ENCODE data around the gene HSPA1B. TPM values are rescaled to one million over a fixed set of nuclear protein-coding genes. Genes with fewer than 3 reads are reported as not detected.
"Not testable (repeated sequence)": the region's sequence is repeated elsewhere in the genome, so short reads cannot be mapped to it uniquely, and the experiment has no call there.

HSPA1B gene
- polyA plus RNA-seq, 1 of the 3 experiments (the other 2 are of a cell fraction) = 96.3 TPM

DNA sequence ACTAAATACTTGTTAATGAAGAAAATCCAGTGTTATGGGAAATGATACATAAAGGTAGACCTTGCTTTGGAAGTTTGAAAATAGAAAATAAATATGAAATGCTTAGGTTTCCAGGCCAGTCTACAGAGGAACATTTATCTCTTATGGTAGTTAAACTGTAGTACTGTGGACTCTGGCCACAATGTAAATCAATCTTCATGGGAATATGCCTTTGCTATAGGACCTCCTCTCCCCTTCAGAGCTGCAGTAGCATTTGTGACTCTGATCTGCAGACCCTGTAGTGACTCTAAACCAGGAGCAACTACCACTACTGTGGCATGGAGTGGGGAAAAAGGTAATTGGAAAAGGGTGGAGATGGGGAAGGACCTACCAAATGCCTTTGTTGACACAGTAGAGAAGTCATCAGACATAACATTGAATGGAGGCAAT lies 7.7 kb upstream of the HSPA1B start:
- peaks cover 10% of the 10 kb centered on the region for H3K79me2 ChIP-seq (ENCODE audit: insufficient read depth)
- ChIA-PET CTCF (interaction anchor here (0.7 kb wide), 1 partner anchor 126 kb away, joined by 3 read pairs; no protein-coding TSS in a partner anchor), POLR2A (no interaction called here)

DNA sequence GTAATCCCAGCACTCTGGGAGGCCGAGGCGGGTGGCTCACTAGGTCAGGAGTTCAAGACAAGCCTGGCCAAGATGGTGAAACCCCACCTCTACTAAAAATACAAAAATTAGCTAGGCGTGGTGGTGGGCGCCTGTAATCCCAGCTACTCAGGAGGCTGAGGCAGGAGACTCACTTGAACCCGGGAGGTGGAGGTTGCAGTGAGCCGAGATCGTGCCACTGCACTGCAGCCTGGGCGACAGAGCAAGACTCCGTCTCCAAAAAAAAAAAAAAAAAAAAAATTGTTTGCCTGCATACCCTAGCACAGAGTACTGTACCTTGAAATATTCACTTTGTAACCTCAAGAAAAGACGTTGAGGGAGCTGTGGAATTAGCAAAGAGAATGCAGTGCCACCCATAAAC lies 7.1 kb upstream of the HSPA1B start:
- peaks cover 10% of the 10 kb centered on the region for H3K79me2 ChIP-seq (ENCODE audit: insufficient read depth)
- H3K4me3 ChIP-seq (ENCODE audit: low read depth in 2 of 2, low read length in 1 of 2); H3K4me2 ChIP-seq; H3K9me2 ChIP-seq; H3K36me3 ChIP-seq (replicated peaks in 1 of 2; ENCODE audit: control insufficient read depth in 1 of 2, insufficient read depth in 2 of 2, low read length in 1 of 2); H4K20me1 ChIP-seq (ENCODE audit: insufficient read depth); H3K4me1 ChIP-seq (ENCODE audit: control insufficient read depth in 1 of 2, insufficient read depth in 2 of 2, low read depth in 1 of 2, low read length in 1 of 2); H3F3A ChIP-seq (replicated peaks; ENCODE audit: insufficient read depth); H3K27me3 ChIP-seq (ENCODE audit: insufficient read depth); POLR2A ChIA-PET; H3K9ac ChIP-seq; DNase-seq; H3K9me3 ChIP-seq; H3K27ac ChIP-seq (ENCODE audit: low read depth in 2 of 2, low read length in 1 of 2); H2AFZ ChIP-seq (ENCODE audit: low read depth): not testable (repeated sequence)
- WGBS (ENCODE audit: low lambda C conversion rate) = 90% methylated on average over 10 of the region's 10 CpGs
- CTCF ChIA-PET = interaction anchor here (0.7 kb wide), 1 partner anchor 127 kb away, joined by 3 read pairs; no protein-coding TSS in a partner anchor

More for the DNA sequence above, 7.7 kb upstream of the HSPA1B start:
- no peaks in the 10 kb centered on the region for H3K9me2 ChIP-seq
- H3K4me2 ChIP-seq = no peak overlapping the region
- H4K20me1 ChIP-seq (ENCODE audit: insufficient read depth) = no peaks in the 10 kb centered on the region
- H2AFZ ChIP-seq (ENCODE audit: low read depth) = no peak overlapping the region
- H3K4me3 ChIP-seq (ENCODE audit: low read depth in 2 of 2, low read length in 1 of 2) = no peak overlapping the region
- H3K27ac ChIP-seq (ENCODE audit: low read depth in 2 of 2, low read length in 1 of 2) = no peak overlapping the region
- H3K36me3 ChIP-seq (replicated peaks in 1 of 2; ENCODE audit: control insufficient read depth in 1 of 2, insufficient read depth in 2 of 2, low read length in 1 of 2) = no peaks in the 10 kb centered on the region
- H3K9ac ChIP-seq = no peak overlapping the region
- H3F3A ChIP-seq (replicated peaks; ENCODE audit: insufficient read depth) = peaks cover 10% of the 10 kb centered on the region
- H3K9me3 ChIP-seq = no peaks in the 10 kb centered on the region
- H3K4me1 ChIP-seq (ENCODE audit: control insufficient read depth in 1 of 2, insufficient read depth in 2 of 2, low read depth in 1 of 2, low read length in 1 of 2) = no peaks in the 10 kb centered on the region; a peak in 1 of 4 replicates
- no peak for DNase-seq
- H3K27me3 ChIP-seq (ENCODE audit: insufficient read depth) = no peaks in the 10 kb centered on the region
- TF ChIP-seq IRF3 (IDR thresholded peaks at IDR 0.05; ENCODE audit: low read depth, low read length) (no peak), NRF1 (IDR thresholded peaks at IDR 0.05; ENCODE audit: low read depth, low read length) (no peak), RCOR1 (IDR thresholded peaks at IDR 0.05; ENCODE audit: low read length) (no peak), EZH2phosphoT487 (IDR thresholded peaks at IDR 0.05; ENCODE audit: borderline replicate concordance, low read depth) (no peak), FOXJ3 (CRISPR knock-in tag; IDR thresholded peaks at IDR 0.05) (no peak), SIN3A (IDR thresholded peaks at IDR 0.05; ENCODE audit: borderline replicate concordance, low read depth, low read length) (no peak), MXI1 (IDR thresholded peaks at IDR 0.05; ENCODE audit: low read depth, low read length) (no peak), EP300 (IDR thresholded peaks at IDR 0.05; ENCODE audit: borderline replicate concordance in 1 of 2, low read depth in 1 of 2, low read length in 1 of 2) (no peak), POLR2AphosphoS5 (IDR thresholded peaks at IDR 0.05; ENCODE audit: low read depth, low read length) (no peak), MEF2A (IDR thresholded peaks at IDR 0.05; ENCODE audit: borderline replicate concordance, low read depth) (no peak), NFIC (IDR thresholded peaks at IDR 0.05; ENCODE audit: borderline replicate concordance) (no peak), SMC3 (IDR thresholded peaks at IDR 0.05; ENCODE audit: low read depth, low read length) (no peak), RAD21 (IDR thresholded peaks at IDR 0.05; ENCODE audit: low read length) (no peak), PBX3 (IDR thresholded peaks at IDR 0.05) (no peak), JUND (IDR thresholded peaks at IDR 0.05) (no peak), FOXM1 (IDR thresholded peaks at IDR 0.05; ENCODE audit: low read depth) (no peak), GABPA (IDR thresholded peaks at IDR 0.05; ENCODE audit: low read depth) (no peak)
- TF ChIP-seq, protein P1, sequence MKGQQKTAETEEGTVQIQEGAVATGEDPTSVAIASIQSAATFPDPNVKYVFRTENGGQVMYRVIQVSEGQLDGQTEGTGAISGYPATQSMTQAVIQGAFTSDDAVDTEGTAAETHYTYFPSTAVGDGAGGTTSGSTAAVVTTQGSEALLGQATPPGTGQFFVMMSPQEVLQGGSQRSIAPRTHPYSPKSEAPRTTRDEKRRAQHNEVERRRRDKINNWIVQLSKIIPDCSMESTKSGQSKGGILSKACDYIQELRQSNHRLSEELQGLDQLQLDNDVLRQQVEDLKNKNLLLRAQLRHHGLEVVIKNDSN (IDR thresholded peaks at IDR 0.05; ENCODE audit: borderline replicate concordance, low read depth) = no peak
- TF ChIP-seq, protein P2, sequence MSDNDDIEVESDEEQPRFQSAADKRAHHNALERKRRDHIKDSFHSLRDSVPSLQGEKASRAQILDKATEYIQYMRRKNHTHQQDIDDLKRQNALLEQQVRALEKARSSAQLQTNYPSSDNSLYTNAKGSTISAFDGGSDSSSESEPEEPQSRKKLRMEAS (IDR thresholded peaks at IDR 0.05; ENCODE audit: low read depth) = no peak
- TF ChIP-seq, protein P3, sequence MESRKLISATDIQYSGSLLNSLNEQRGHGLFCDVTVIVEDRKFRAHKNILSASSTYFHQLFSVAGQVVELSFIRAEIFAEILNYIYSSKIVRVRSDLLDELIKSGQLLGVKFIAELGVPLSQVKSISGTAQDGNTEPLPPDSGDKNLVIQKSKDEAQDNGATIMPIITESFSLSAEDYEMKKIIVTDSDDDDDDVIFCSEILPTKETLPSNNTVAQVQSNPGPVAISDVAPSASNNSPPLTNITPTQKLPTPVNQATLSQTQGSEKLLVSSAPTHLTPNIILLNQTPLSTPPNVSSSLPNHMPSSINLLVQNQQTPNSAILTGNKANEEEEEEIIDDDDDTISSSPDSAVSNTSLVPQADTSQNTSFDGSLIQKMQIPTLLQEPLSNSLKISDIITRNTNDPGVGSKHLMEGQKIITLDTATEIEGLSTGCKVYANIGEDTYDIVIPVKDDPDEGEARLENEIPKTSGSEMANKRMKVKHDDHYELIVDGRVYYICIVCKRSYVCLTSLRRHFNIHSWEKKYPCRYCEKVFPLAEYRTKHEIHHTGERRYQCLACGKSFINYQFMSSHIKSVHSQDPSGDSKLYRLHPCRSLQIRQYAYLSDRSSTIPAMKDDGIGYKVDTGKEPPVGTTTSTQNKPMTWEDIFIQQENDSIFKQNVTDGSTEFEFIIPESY (IDR thresholded peaks at IDR 0.05; ENCODE audit: borderline replicate concordance, low read depth) = no peak
